ENCODE data around the gene ZNF304. TPM values are rescaled to one million over a fixed set of nuclear protein-coding genes. Genes with fewer than 3 reads are reported as not detected.
A peak's percentile ranks its signal among the peaks of the same experiment; 100 is the strongest.

Gene ZNF304
- total and polyA plus RNA-seq, 2 of the 13 experiments (the other 11 are each of a cell fraction or from before 2014, with no cell fraction given), result 3.4 to 8.0 TPM

- no peak for TF ChIP-seq PCBP1 (IDR thresholded peaks at IDR 0.05; ENCODE audit: borderline replicate concordance, low read depth, low read length)
- no peak; the same call in 1 of the 2 replicates for TF ChIP-seq ZNF761 (CRISPR knock-in tag; conservative IDR thresholded peaks at IDR 0.05)
- peak; percentile 95 for TF ChIP-seq PHF20 (CRISPR knock-in tag; IDR thresholded peaks at IDR 0.05)
- TF ChIP-seq HES4 (CRISPR knock-in tag; IDR thresholded peaks at IDR 0.05; ENCODE audit: borderline replicate concordance), result 0 out of 2 replicates have a peak, but pooled peaks have one; percentile 37
- TF ChIP-seq HINFP (CRISPR knock-in tag; IDR thresholded peaks at IDR 0.05; ENCODE audit: low read depth), result peak; percentile 81; the same call in 1 of the 2 replicates
- TF ChIP-seq, protein P1, sequence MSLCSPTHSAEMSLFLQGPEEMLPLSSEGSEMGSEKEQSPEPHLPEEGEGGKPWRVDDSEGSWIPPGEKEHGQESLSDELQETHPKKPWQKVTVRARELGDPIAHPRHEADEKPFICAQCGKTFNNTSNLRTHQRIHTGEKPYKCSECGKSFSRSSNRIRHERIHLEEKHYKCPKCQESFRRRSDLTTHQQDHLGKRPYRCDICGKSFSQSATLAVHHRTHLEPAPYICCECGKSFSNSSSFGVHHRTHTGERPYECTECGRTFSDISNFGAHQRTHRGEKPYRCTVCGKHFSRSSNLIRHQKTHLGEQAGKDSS (CRISPR knock-in tag; IDR thresholded peaks at IDR 0.05; ENCODE audit: borderline replicate concordance, low read depth), result 0 out of 2 replicates have a peak, but pooled peaks have one; percentile 20
- no peak for TF ChIP-seq ZFP1 (CRISPR knock-in tag; IDR thresholded peaks at IDR 0.05)
- TF ChIP-seq ZNF891 (CRISPR knock-in tag; IDR thresholded peaks at IDR 0.05), result no peak
- no peak for TF ChIP-seq ATF4 (CRISPR knock-in tag; IDR thresholded peaks at IDR 0.05)
- peak; percentile 71 for TF ChIP-seq ZBTB21 (CRISPR knock-in tag; IDR thresholded peaks at IDR 0.05)
- TF ChIP-seq ZNF619 (CRISPR knock-in tag; IDR thresholded peaks at IDR 0.05), result no peak
- TF ChIP-seq ZNF18 (CRISPR knock-in tag; IDR thresholded peaks at IDR 0.05; ENCODE audit: insufficient replicate concordance), result no peak
- TF ChIP-seq ZNF737 (CRISPR knock-in tag; IDR thresholded peaks at IDR 0.05; ENCODE audit: borderline replicate concordance), result no peak
- no peak for TF ChIP-seq TMF1 (CRISPR knock-in tag; IDR thresholded peaks at IDR 0.05; ENCODE audit: low read depth)
- TF ChIP-seq ZXDC (CRISPR knock-in tag; IDR thresholded peaks at IDR 0.05), result no peak
- TF ChIP-seq ZNF572 (CRISPR knock-in tag; IDR thresholded peaks at IDR 0.05), result no peak
- TF ChIP-seq RXRA (CRISPR knock-in tag; IDR thresholded peaks at IDR 0.05), result no peak
- TF ChIP-seq NFYB (CRISPR knock-in tag; IDR thresholded peaks at IDR 0.05), result peak; percentile 90
- TF ChIP-seq ARID2 (CRISPR knock-in tag; IDR thresholded peaks at IDR 0.05; ENCODE audit: borderline replicate concordance), result no peak
Observed at GRCh38 chr19:57350877-57351805, at the start of gene ZNF304 (continued).

Measured in HepG2 (cell line).